Memory B cell (primary cell): Measurements from ENCODE around the gene ADRA2C.

Experiments
- ATAC-seq: fragments of 150-1000 bp; cut with Tn5 transposase; 2 replicates; pipeline ENCODE4 v1.10.0; 2021; ENCODE audit warnings: low read depth, mild to moderate bottlenecking, moderate library complexity
- DNase-seq, 2 donors: peaks; one replicate each; pipeline ENCODE4 v3.0.0; 2022; ENCODE audit warnings: low spot score in 2 of 2
- H3K27ac Mint-ChIP-seq: one replicate; pipeline ENCODE4 v1.8.0; 2022; ENCODE audit warnings: mild to moderate bottlenecking, moderate library complexity, mixed read lengths
- H3K27me3 Mint-ChIP-seq: one replicate; pipeline ENCODE4 v1.8.0; 2022; ENCODE audit warnings: mixed read lengths
- H3K36me3 Mint-ChIP-seq: one replicate; pipeline ENCODE4 v1.8.0; 2022; ENCODE audit warnings: mild to moderate bottlenecking, mixed read lengths
- H3K4me1 Mint-ChIP-seq: one replicate; pipeline ENCODE4 v1.8.0; 2022; ENCODE audit warnings: mixed read lengths
- H3K4me3 Mint-ChIP-seq: one replicate; pipeline ENCODE4 v1.8.0; 2022; ENCODE audit warnings: mild to moderate bottlenecking, moderate library complexity, mixed read lengths
- H3K9me3 Mint-ChIP-seq: one replicate; pipeline ENCODE4 v1.8.0; 2022; ENCODE audit warnings: mixed read lengths

ADRA2C gene

GRCh38 chr4:3797831-3798790, 31.9 kb downstream of the ADRA2C start:
- no peaks in the 10 kb centered on the region for H3K4me1 Mint-ChIP-seq
- H3K27me3 Mint-ChIP-seq: peaks cover 9% of the 10 kb centered on the region
- H3K9me3 Mint-ChIP-seq: peaks cover 9% of the 10 kb centered on the region
- H3K36me3 Mint-ChIP-seq: no peaks in the 10 kb centered on the region
- ATAC-seq (no peak), DNase-seq (no peak)
- H3K27ac Mint-ChIP-seq: no peak overlapping the region
- no peak overlapping the region for H3K4me3 Mint-ChIP-seq

- no peak for DNase-seq
- Mint-ChIP-seq H3K4me3 (no peak overlapping the region), H3K4me1 (no peaks in the 10 kb centered on the region), H3K27me3 (peaks cover 12% of the 10 kb centered on the region), H3K36me3 (no peaks in the 10 kb centered on the region), H3K9me3 (peaks cover 9% of the 10 kb centered on the region), H3K27ac (no peak overlapping the region)
- no peak for ATAC-seq
Measured at GRCh38 chr4:3799496-3799895, 33.3 kb downstream of the ADRA2C start.

DNA sequence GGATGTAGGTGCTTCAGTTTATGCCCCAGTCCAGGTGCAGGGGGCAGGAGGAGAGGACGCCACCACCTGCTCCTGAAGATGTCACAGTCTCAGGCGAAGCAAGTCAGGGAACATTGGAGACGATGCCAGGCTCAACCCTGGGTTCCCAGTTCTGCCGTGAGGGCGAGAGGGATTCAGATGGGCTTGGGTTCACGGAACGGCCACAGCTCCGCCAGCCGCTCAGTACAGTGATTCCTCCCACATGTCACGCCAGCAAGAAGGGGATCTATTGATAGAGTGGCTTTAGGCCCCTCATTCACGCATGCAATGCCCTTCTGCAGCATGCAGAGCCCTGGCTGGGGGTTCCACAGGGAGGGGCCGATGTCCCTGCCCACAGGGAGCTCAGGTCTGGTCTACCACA, 34.2 kb downstream of the ADRA2C start:
- no peak overlapping the region for H3K27ac Mint-ChIP-seq
- H3K27me3 Mint-ChIP-seq: peaks cover 12% of the 10 kb centered on the region
- DNase-seq (no peak), ATAC-seq (no peak)
- H3K4me1 Mint-ChIP-seq: no peaks in the 10 kb centered on the region
- H3K4me3 Mint-ChIP-seq: no peak overlapping the region
- peaks cover 4% of the 10 kb centered on the region for H3K9me3 Mint-ChIP-seq
- no peaks in the 10 kb centered on the region for H3K36me3 Mint-ChIP-seq

DNA sequence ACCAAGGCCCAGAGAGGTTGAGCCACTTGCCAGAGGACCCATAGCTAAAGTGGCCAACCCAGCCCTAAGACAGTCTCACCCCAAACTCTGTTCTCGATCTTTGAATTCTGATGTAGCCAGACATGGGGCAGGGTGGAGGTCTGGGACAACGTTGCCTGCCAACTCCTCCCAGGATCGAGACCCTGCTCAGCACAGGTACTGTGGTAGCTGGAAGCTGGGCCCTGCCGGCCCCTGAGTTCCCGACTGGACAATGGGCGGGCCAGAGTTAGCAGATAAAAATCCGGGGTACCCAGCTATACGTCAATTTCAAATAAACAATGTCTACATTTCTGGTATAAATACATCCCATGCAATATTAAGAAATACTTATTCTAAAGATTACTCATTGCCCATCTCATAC, 35.3 kb downstream of the ADRA2C start:
- peaks cover 12% of the 10 kb centered on the region for H3K27me3 Mint-ChIP-seq
- no peaks in the 10 kb centered on the region for H3K4me1 Mint-ChIP-seq
- H3K4me3 Mint-ChIP-seq: no peak overlapping the region
- ATAC-seq (no peak), DNase-seq (no peak)
- H3K9me3 Mint-ChIP-seq: no peaks in the 10 kb centered on the region
- no peak overlapping the region for H3K27ac Mint-ChIP-seq
- H3K36me3 Mint-ChIP-seq: no peaks in the 10 kb centered on the region

GRCh38 chr4:3801931-3802550, 35.9 kb downstream of the ADRA2C start:
- DNase-seq: no peak
- Mint-ChIP-seq H3K27ac (no peak overlapping the region), H3K27me3 (peaks cover 13% of the 10 kb centered on the region), H3K9me3 (no peaks in the 10 kb centered on the region), H3K4me3 (no peak overlapping the region), H3K4me1 (peaks cover 2% of the 10 kb centered on the region), H3K36me3 (no peaks in the 10 kb centered on the region)
- no peak for ATAC-seq

DNA sequence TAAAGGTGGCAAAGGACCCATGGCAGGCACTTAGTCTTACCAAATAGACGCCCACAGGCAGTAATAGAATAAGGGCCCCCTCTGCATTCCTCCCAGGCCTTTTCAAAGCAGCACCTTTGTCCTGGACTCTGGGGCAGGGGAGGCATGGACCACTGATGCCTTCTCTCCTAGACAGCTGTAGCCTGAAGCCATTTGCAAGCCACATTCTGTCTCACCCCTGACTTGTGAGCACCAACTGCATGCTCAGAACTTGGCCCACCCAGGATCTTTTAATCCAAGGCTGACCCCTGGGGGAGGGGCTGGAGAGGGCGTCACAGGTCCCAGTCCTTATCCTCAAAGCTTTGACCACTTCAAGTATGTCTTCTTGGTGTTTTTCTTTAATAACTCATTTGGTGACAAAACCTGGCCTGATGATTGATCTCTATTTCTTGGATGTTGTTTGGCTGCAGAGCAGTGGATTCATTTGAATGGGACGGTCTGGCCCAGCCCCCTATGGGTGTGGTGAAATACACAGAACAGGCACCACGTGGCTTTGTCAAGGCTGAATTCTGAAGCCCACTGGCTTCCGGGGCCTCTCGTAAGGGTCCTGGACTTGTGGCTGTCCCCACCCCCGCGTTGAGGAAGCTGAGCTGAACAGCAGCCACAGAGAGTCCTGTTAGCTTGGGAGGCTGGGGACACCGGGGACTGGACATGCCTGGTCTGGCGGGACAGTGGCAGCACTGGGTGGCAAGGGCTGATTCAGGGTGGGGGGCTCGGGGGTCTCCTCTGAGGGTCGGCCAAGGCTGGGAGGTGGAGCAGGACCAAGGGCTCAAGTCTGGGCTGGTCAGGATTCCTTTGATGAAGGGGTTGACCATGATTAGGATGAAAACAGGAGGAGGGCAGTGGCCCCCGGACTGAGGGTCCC, 36.6 kb downstream of the ADRA2C start:
- Mint-ChIP-seq H3K27me3 (peaks cover 11% of the 10 kb centered on the region), H3K36me3 (no peaks in the 10 kb centered on the region), H3K9me3 (no peaks in the 10 kb centered on the region), H3K27ac (no peak overlapping the region), H3K4me3 (no peak overlapping the region), H3K4me1 (peaks cover 2% of the 10 kb centered on the region)
- no peak for DNase-seq
- ATAC-seq: no peak

- no peak overlapping the region for H3K27ac Mint-ChIP-seq
- no peaks in the 10 kb centered on the region for H3K36me3 Mint-ChIP-seq
- H3K9me3 Mint-ChIP-seq: no peaks in the 10 kb centered on the region
Measured at GRCh38 chr4:3803475-3803847, 37.3 kb downstream of the ADRA2C start.

GRCh38 chr4:3803946-3804345, 37.8 kb downstream of the ADRA2C start:
- no peak for DNase-seq
- Mint-ChIP-seq H3K27ac (no peak overlapping the region), H3K36me3 (no peaks in the 10 kb centered on the region), H3K4me3 (no peak overlapping the region), H3K4me1 (peaks cover 2% of the 10 kb centered on the region), H3K27me3 (peaks cover 11% of the 10 kb centered on the region), H3K9me3 (no peaks in the 10 kb centered on the region)
- ATAC-seq: no peak

More at GRCh38 chr4:3803475-3803847, 37.3 kb downstream of the ADRA2C start:
- peaks cover 9% of the 10 kb centered on the region for H3K27me3 Mint-ChIP-seq
- peaks cover 2% of the 10 kb centered on the region for H3K4me1 Mint-ChIP-seq
- DNase-seq: no peak
- ATAC-seq: no peak
- H3K4me3 Mint-ChIP-seq: no peak overlapping the region

- H3K36me3 Mint-ChIP-seq: no peaks in the 10 kb centered on the region
- no peak overlapping the region for H3K4me3 Mint-ChIP-seq
- H3K27me3 Mint-ChIP-seq: peaks cover 17% of the 10 kb centered on the region
- H3K4me1 Mint-ChIP-seq: peaks cover 2% of the 10 kb centered on the region
- H3K27ac Mint-ChIP-seq: no peak overlapping the region
- H3K9me3 Mint-ChIP-seq: no peaks in the 10 kb centered on the region
- no peak for ATAC-seq
- DNase-seq: no peak
Measured at GRCh38 chr4:3805026-3805425, 38.8 kb downstream of the ADRA2C start.

GRCh38 chr4:3805731-3806130, 39.5 kb downstream of the ADRA2C start:
- peaks cover 2% of the 10 kb centered on the region for H3K4me1 Mint-ChIP-seq
- ATAC-seq (no peak), DNase-seq (no peak)
- no peaks in the 10 kb centered on the region for H3K9me3 Mint-ChIP-seq
- H3K27ac Mint-ChIP-seq: no peak overlapping the region
- H3K36me3 Mint-ChIP-seq: no peaks in the 10 kb centered on the region
- no peak overlapping the region for H3K4me3 Mint-ChIP-seq
- H3K27me3 Mint-ChIP-seq: peaks cover 17% of the 10 kb centered on the region

DNA sequence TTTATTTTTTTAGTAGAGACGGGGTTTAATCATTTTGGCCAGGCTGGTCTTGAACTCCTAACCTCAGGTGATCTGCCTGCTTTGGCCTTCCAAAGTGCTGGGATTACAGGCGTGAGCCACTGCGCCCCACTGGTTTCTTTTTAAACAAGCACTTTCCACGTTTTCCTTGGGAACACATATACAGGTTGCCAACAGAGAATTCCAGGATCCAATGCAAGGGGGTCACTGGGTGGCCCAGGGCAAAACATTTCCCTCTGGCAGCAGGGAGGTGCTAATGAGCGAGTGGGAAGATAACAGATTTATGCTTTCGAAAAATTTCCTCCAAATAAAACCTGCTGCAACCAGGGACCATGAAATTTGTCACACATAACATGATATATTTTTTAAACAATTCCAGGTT, 41.1 kb downstream of the ADRA2C start:
- Mint-ChIP-seq H3K27ac (no peak overlapping the region), H3K4me3 (no peak overlapping the region), H3K4me1 (peaks cover 2% of the 10 kb centered on the region), H3K36me3 (no peaks in the 10 kb centered on the region), H3K9me3 (no peaks in the 10 kb centered on the region), H3K27me3 (peaks cover 17% of the 10 kb centered on the region)
- ATAC-seq (no peak), DNase-seq (no peak)

DNA sequence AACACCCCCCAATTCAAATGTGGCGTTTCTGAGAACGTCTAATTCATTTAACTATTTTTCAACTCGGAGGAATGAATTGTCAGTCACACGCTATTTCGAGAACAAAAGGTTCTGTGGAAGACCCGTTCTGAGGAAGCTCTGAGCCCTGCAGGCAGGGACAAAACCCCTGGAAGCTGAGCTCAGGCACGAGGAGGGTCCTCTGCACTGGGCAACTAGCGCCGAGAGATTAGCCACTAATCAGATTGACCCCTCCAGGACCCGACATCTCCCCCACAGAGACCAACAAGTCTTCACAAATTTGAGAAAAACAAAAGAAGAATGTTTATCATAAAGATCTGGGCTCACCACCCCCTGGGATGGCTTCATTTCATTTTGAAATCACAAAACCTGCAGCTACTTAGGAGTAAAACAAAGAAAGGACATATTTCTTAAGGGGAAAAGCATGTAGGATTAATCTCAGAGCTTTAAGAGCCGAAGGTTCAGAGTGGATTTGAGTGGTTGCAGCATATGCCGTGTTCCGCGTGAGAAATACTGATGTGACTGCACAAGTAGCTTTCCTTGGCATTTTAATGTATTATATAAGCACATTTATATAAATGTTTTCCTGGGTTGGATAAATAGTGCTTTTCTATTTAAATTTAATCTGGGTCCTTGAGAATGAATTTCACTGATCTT, 41.8 kb downstream of the ADRA2C start:
- no peaks in the 10 kb centered on the region for H3K9me3 Mint-ChIP-seq
- no peak overlapping the region for H3K4me3 Mint-ChIP-seq
- H3K27ac Mint-ChIP-seq: no peak overlapping the region
- ATAC-seq (no peak), DNase-seq (no peak)
- peaks cover 2% of the 10 kb centered on the region for H3K4me1 Mint-ChIP-seq
- no peaks in the 10 kb centered on the region for H3K36me3 Mint-ChIP-seq
- H3K27me3 Mint-ChIP-seq: peaks cover 17% of the 10 kb centered on the region

DNA sequence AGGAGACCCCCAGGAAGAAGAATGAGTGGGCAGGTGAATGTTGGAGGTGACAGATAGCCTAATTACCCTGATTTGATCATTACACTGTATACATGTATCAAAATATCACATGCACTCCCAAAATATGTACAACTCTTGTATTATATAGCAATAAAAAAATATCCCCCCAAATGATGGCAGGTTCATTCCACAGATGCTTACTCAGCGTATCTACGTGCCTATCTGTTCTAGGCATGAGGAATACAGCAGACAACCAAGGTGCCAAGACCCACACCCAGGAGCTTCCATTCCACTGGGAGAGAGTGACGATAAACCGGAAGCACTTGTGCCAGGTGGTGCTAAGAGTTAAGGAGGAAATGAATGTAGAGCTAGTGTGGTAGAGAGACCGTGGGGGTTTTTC, 42.4 kb downstream of the ADRA2C start:
- H3K9me3 Mint-ChIP-seq: no peaks in the 10 kb centered on the region
- ATAC-seq: no peak
- H3K36me3 Mint-ChIP-seq: no peaks in the 10 kb centered on the region
- H3K27me3 Mint-ChIP-seq: peaks cover 17% of the 10 kb centered on the region
- no peak overlapping the region for H3K27ac Mint-ChIP-seq
- H3K4me1 Mint-ChIP-seq: peaks cover 2% of the 10 kb centered on the region
- DNase-seq: no peak
- H3K4me3 Mint-ChIP-seq: no peak overlapping the region
